GM12878 (cell line): ENCODE measurements around the gene GRB10. TPM values are rescaled to one million over a fixed set of nuclear protein-coding genes. Genes with fewer than 3 reads are reported as not detected.

Experiments used
- ATAC-seq: fragments of 200-7000 bp; cut with Tn5 transposase; 3 replicates; pipeline ENCODE4 v1.9.1; 2020; ENCODE audit warnings: mild to moderate bottlenecking, moderate library complexity
- BruUV-seq: library from RNA; stranded (reverse); fragments of 400-500 nt; replicated peaks from 2 replicates; lab custom pipeline; 2021; lab: Mats Ljungman, UMichigan
- CTCF ChIA-PET: fragments of 300-600 bp; sonication (Branson Sonifier 250); formaldehyde crosslinking; extraction: SDS; loops from one replicate; lab custom pipeline; 2021; ENCODE audit warnings: inconsistent platforms; lab: Yijun Ruan, JAX
- POLR2A ChIA-PET: fragments of 350-600 bp; formaldehyde crosslinking; extraction: SDS; loops from one replicate; lab custom pipeline; 2021; ENCODE audit warnings: inconsistent platforms; lab: Charles Lee
- RAD21 ChIA-PET: fragments of 300-600 bp; sonication (Branson Sonifier 250); formaldehyde crosslinking; loops from one replicate; lab custom pipeline; 2023; ENCODE audit warnings: antibody characterized with exemption; ENCODE audit not compliant: unreplicated experiment; lab: Charles Lee
- SMC1A ChIA-PET: fragments of 300-600 bp; sonication (Branson Sonifier 250); formaldehyde crosslinking; loops from one replicate; lab custom pipeline; 2023; ENCODE audit not compliant: unreplicated experiment, uncharacterized antibody; lab: Charles Lee
- DNase-seq: peaks from one replicate; pipeline ENCODE4 v3.0.0-alpha.2; 2011; ENCODE audit warnings: low read depth, low spot score
- FAIRE-seq: peaks from 3 replicates; lab custom pipeline; 2011; peaks lifted over from hg19 to GRCh38; lab: Jason Lieb, UNC
- H2AFZ ChIP-seq: 2 replicates; pipeline ENCODE4 v1.6.0; 2011; ENCODE audit warnings: low read depth, low read length, control low read depth; ENCODE audit not compliant: control insufficient read depth
- H3K27ac ChIP-seq: 2 replicates; pipeline ENCODE4 v1.5.1; 2011; ENCODE audit warnings: control low read depth; ENCODE audit not compliant: control insufficient read depth, insufficient read depth
- H3K27me3 ChIP-seq, 2 experiments: replicated peaks in 1 of 2; 2 replicates each; pipeline versions ENCODE4 v1.6.0 to v1.6.1; 2011; ENCODE audit warnings: low read length in 1 of 2; ENCODE audit not compliant: control insufficient read depth in 2 of 2, insufficient read depth in 2 of 2
- H3K36me3 ChIP-seq, 2 experiments: 2 replicates each; pipeline ENCODE4 v1.5.1; 2011; ENCODE audit warnings: low read length in 1 of 2; ENCODE audit not compliant: control insufficient read depth in 2 of 2, insufficient read depth in 2 of 2
- H3K4me1 ChIP-seq: 2 replicates; pipeline ENCODE4 v1.6.1; 2011; ENCODE audit warnings: mild to moderate bottlenecking, low read length, moderate library complexity, mixed read lengths; ENCODE audit not compliant: control insufficient read depth, insufficient read depth
- H3K4me2 ChIP-seq: 2 replicates; pipeline ENCODE4 v1.6.0; 2011; ENCODE audit warnings: control low read depth; ENCODE audit not compliant: control insufficient read depth, insufficient read depth
- H3K4me3 ChIP-seq: fragments of 200-600 bp; sonication (generic); 2 replicates; pipeline ENCODE4 v1.5.1; 2016
- H3K79me2 ChIP-seq: 2 replicates; pipeline ENCODE4 v1.6.0; 2011; ENCODE audit warnings: low read length; ENCODE audit not compliant: control insufficient read depth, insufficient read depth
- H3K9ac ChIP-seq: 2 replicates; pipeline ENCODE4 v1.8.0; 2011; ENCODE audit warnings: low read length, control low read depth, mixed read lengths; ENCODE audit not compliant: control insufficient read depth, insufficient read depth
- H3K9me3 ChIP-seq: replicated peaks from 3 replicates; pipeline ENCODE4 v1.5.1; 2011; ENCODE audit warnings: mild to moderate bottlenecking, low read length; ENCODE audit not compliant: control insufficient read depth, insufficient read depth
- H4K20me1 ChIP-seq: 2 replicates; pipeline ENCODE4 v1.6.0; 2011; ENCODE audit not compliant: control insufficient read depth, insufficient read depth
- BMI1 ChIP-seq: fragments of 450-650 bp; IDR thresholded peaks from 2 replicates; pipeline ENCODE4 v1.6.1; 2016; ENCODE audit warnings: mild to moderate bottlenecking, moderate library complexity, borderline replicate concordance
- CEBPZ ChIP-seq: fragments of 150-350 bp; IDR thresholded peaks from 2 replicates; pipeline ENCODE4 v1.6.1; 2016; ENCODE audit warnings: low read depth, low read length
- CHD4 ChIP-seq: fragments of 200-600 bp; sonication (generic); IDR thresholded peaks from 2 replicates; pipeline ENCODE4 v1.6.1; 2016; ENCODE audit warnings: mild to moderate bottlenecking
- CTCF ChIP-seq, 3 experiments: IDR thresholded peaks in 2 of 3; conservative IDR thresholded peaks in 1 of 3; 2 replicates each; pipeline ENCODE4 v1.5.1; 2011; ENCODE audit warnings: low read depth in 3 of 3, low read length in 3 of 3, mild to moderate bottlenecking in 3 of 3, control low read depth in 2 of 3, moderate library complexity in 2 of 3, inconsistent platforms in 1 of 3, mixed read lengths in 1 of 3; ENCODE audit not compliant: control insufficient read depth in 2 of 3, insufficient read depth in 1 of 3; ENCODE audit errors: extremely low read depth in 1 of 3
- DPF2 ChIP-seq: fragments of 450-650 bp; IDR thresholded peaks from 2 replicates; pipeline ENCODE4 v1.6.1; 2017; ENCODE audit warnings: mild to moderate bottlenecking
- FOXK2 ChIP-seq: fragments of 450-650 bp; IDR thresholded peaks from 2 replicates; pipeline ENCODE4 v1.6.1; 2017; ENCODE audit warnings: mild to moderate bottlenecking, moderate library complexity
- GABPA ChIP-seq: IDR thresholded peaks from 2 replicates; pipeline ENCODE4 v1.6.1; 2014; ENCODE audit warnings: antibody characterized with exemption, low read depth, mild to moderate bottlenecking, inconsistent platforms
- GATAD2B ChIP-seq: fragments of 450-650 bp; conservative IDR thresholded peaks from 2 replicates; pipeline ENCODE4 v1.6.1; 2017; ENCODE audit warnings: low read depth, mild to moderate bottlenecking, moderate library complexity
- LARP7 ChIP-seq: fragments of 450-650 bp; IDR thresholded peaks from 2 replicates; pipeline ENCODE4 v1.6.1; 2017; ENCODE audit warnings: mild to moderate bottlenecking
- MEF2A ChIP-seq: IDR thresholded peaks from 2 replicates; pipeline ENCODE4 v1.6.1; 2011; ENCODE audit warnings: low read depth, mild to moderate bottlenecking, low read length, moderate library complexity; ENCODE audit not compliant: insufficient read depth
- SIN3A ChIP-seq: IDR thresholded peaks from 2 replicates; pipeline ENCODE4 v1.6.1; 2012; ENCODE audit warnings: low read depth, low read length, improper control_type of control experiment
- ZBTB40 ChIP-seq: fragments of 450-650 bp; IDR thresholded peaks from 2 replicates; pipeline ENCODE4 v1.6.1; 2016; ENCODE audit warnings: mild to moderate bottlenecking, moderate library complexity, borderline replicate concordance
- ZNF207 ChIP-seq: fragments of 450-650 bp; IDR thresholded peaks from 2 replicates; pipeline ENCODE4 v1.6.1; 2014; ENCODE audit warnings: antibody characterized with exemption, mild to moderate bottlenecking, borderline replicate concordance
- WGBS: methylation state at CpG from one replicate; pipeline ENCODE4 v1.1.6; 2016; ENCODE audit warnings: low lambda C conversion rate; ENCODE audit not compliant: insufficient replicate concordance, insufficient coverage; ENCODE audit errors: missing lambda C conversion rate; 5-methylcytosine and 5-hydroxymethylcytosine counted together
- in situ Hi-C: fragments of 300-500 bp; cut with MboI; formaldehyde crosslinking; loops from 9 replicates; pipeline ENCODE4 v1.14.3; 2018; ENCODE audit warnings: mixed read lengths
- intact Hi-C: fragments of 100-400 bp; cut with micrococcal nuclease; formaldehyde crosslinking; loops from one replicate; pipeline ENCODE4 v1.14.2; 2022; ENCODE audit not compliant: unreplicated experiment
- polyA plus RNA-seq, 11 experiments: library from polyadenylated mRNA; depleted of rRNA in 4 of 11; unstranded in 6 of 11; stranded (reverse) in 5 of 11; fragments of >200 nt; fragmentation: Nextera tagmentation in 4 of 11; fragmentation: Illumina TruSeq in 1 of 11; extraction: Ambion mirVana in 4 of 11; extraction: Trizol in 1 of 11; gene quantifications; 1 replicate in 1 of 11; 2 replicates in 10 of 11; pipeline versions ENCODE4 v1.2.1 to v1.2.3, GENCODE V29; 2011 to 2016; ENCODE audit warnings: inconsistent platforms in 2 of 11, missing spikeins in 2 of 11, low read depth in 1 of 11
- total RNA-seq, 4 experiments: library from RNA; depleted of rRNA in 3 of 4; stranded (reverse); fragments of >200 nt in 3 of 4; fragmentation: Illumina TruSeq in 1 of 4; extraction: Trizol in 1 of 4; gene quantifications; 2 replicates each; pipeline versions ENCODE4 v1.2.1 to v1.2.3, GENCODE V29; 2013 to 2021

The GRB10 gene
- total and polyA plus RNA-seq, 10 of the 15 experiments (the other 5 are each of a cell fraction or from before 2014, with no cell fraction given), result 0.04 to 0.33 TPM; not detected in 8

- TF ChIP-seq CTCF (IDR thresholded peaks at IDR 0.05 in 2 of 3, conservative IDR thresholded peaks at IDR 0.05 in 1 of 3; ENCODE audit: control insufficient read depth in 2 of 3, extremely low read depth in 1 of 3, insufficient read depth in 1 of 3, low read depth in 3 of 3, low read length in 3 of 3) (no peak), SIN3A (no peak), GABPA (no peak)
Measured at GRCh38 chr7:50661345-50662040, 121.2 kb downstream of the GRB10 start (continued).

- CTCF ChIA-PET, result no interaction called here
- Histone ChIP-seq H3K79me2 (no peaks in the 10 kb centered on the region), H3K4me1 (peaks cover 50% of the 10 kb centered on the region), H3K4me3 (no peak overlapping the region), H3K36me3 (no peaks in the 10 kb centered on the region), H3K9ac (no peak overlapping the region), H4K20me1 (no peaks in the 10 kb centered on the region), H3K27me3 (peaks cover 0 to 1% of the 10 kb centered on the region in 2 experiments; a peak in 2 of 4 replicates), H2AFZ (no peak overlapping the region), H3K4me2 (no peak overlapping the region), H3K9me3 (no peaks in the 10 kb centered on the region; the same call in 2 of the 3 replicates), H3K27ac (no peak overlapping the region)
- 50% methylated on average over 5 of the region's 5 CpGs for WGBS
- SMC1A ChIA-PET, result no interaction called here
- in situ Hi-C loops, result no loop called here
- no peak for FAIRE-seq
- ATAC-seq, result no peak
- RAD21 ChIA-PET, result no interaction called here
- intact Hi-C loops, result no loop called here
- BruUV-seq, result no TSS peak
- POLR2A ChIA-PET, result no interaction called here
- no peak for DNase-seq
- no peak for TF ChIP-seq GATAD2B
- TF ChIP-seq CHD4, result no peak
- TF ChIP-seq BMI1, result no peak
- no peak for TF ChIP-seq LARP7
- no peak for TF ChIP-seq CEBPZ
- no peak for TF ChIP-seq ZNF207
- no peak for TF ChIP-seq ZBTB40
- TF ChIP-seq DPF2, result no peak
- TF ChIP-seq MEF2A, result no peak
- TF ChIP-seq FOXK2, result no peak
Measured at GRCh38 chr7:50660830-50661175, 121.9 kb downstream of the GRB10 start.
